Endodermal cell (in vitro differentiated cells): ENCODE data around the gene PTPRN2. TPM values are rescaled to one million over a fixed set of nuclear protein-coding genes. Genes with fewer than 3 reads are reported as not detected.

Experiments
- DNase-seq: peaks from one replicate; pipeline ENCODE4 v3.0.0-alpha.2; 2017
- H3K27ac ChIP-seq: 2 replicates; pipeline ENCODE4 v1.5.1; 2013; ENCODE audit warnings: mild to moderate bottlenecking, low read depth, low read length, moderate library complexity
- H3K27me3 ChIP-seq: 2 replicates; pipeline ENCODE4 v1.6.1; 2013; ENCODE audit warnings: mild to moderate bottlenecking, low read length, moderate library complexity; ENCODE audit not compliant: insufficient read depth, control insufficient read depth, poor library complexity, severe bottlenecking
- H3K36me3 ChIP-seq: 2 replicates; pipeline ENCODE4 v1.7.0; 2013; ENCODE audit warnings: mild to moderate bottlenecking, low read length, moderate library complexity; ENCODE audit not compliant: control insufficient read depth, insufficient read depth
- H3K4me1 ChIP-seq: one replicate; pipeline ENCODE4 v1.7.0; 2013; ENCODE audit warnings: low read length; ENCODE audit not compliant: control insufficient read depth, insufficient read depth
- H3K4me3 ChIP-seq: 2 replicates; pipeline ENCODE4 v1.5.1; 2013; ENCODE audit warnings: mild to moderate bottlenecking, low read length, moderate library complexity
- H3K9ac ChIP-seq: 2 replicates; pipeline ENCODE4 v1.6.1; 2013; ENCODE audit warnings: mild to moderate bottlenecking, low read length, moderate library complexity; ENCODE audit not compliant: poor library complexity, severe bottlenecking; ENCODE audit errors: extremely low read depth
- H3K9me3 ChIP-seq: 2 replicates; pipeline ENCODE4 v1.6.1; 2013; ENCODE audit warnings: mild to moderate bottlenecking, low read length, moderate library complexity; ENCODE audit not compliant: control insufficient read depth
- H3K27ac Mint-ChIP-seq: 2 replicates; pipeline ENCODE4 v1.8.0; 2020; ENCODE audit warnings: mixed read lengths
- H3K27me3 Mint-ChIP-seq: 2 replicates; pipeline ENCODE4 v1.8.0; 2021; ENCODE audit warnings: mild to moderate bottlenecking, mixed read lengths; ENCODE audit not compliant: insufficient read depth
- H3K36me3 Mint-ChIP-seq: 2 replicates; pipeline ENCODE4 v1.8.0; 2020; ENCODE audit warnings: low read depth, mixed read lengths
- H3K4me1 Mint-ChIP-seq: 2 replicates; pipeline ENCODE4 v1.8.0; 2020; ENCODE audit warnings: mixed read lengths
- H3K4me3 Mint-ChIP-seq: 2 replicates; pipeline ENCODE4 v1.8.0; 2020; ENCODE audit warnings: mild to moderate bottlenecking, moderate library complexity, mixed read lengths
- H3K9me3 Mint-ChIP-seq: 2 replicates; pipeline ENCODE4 v1.8.0; 2020; ENCODE audit warnings: mild to moderate bottlenecking, mixed read lengths
- WGBS, 2 experiments: methylation state at CpG; one replicate each; pipeline versions ENCODE4 v1.1.5 to v1.1.7; 2013; ENCODE audit warnings: missing lambda C conversion rate in 2 of 2, mixed read lengths in 1 of 2; ENCODE audit not compliant: insufficient coverage in 1 of 2, insufficient read length in 1 of 2; 5-methylcytosine and 5-hydroxymethylcytosine counted together
- total RNA-seq, 2 donors: library from RNA; stranded (reverse); fragmentation: NEBNext Ultra II Directional in 1 of 2; extraction: Animal tissue kit (Norgen Biotek cat#: 25700) in 1 of 2; gene quantifications; 2 replicates in 1 of 2; 3 replicates in 1 of 2; pipeline ENCODE4 v1.2.1, GENCODE V29; 2021
- TF ChIP-seq, protein P1 (sequence below): fragments of 200-600 bp; sonication (generic); conservative IDR thresholded peaks from 2 replicates; pipeline ENCODE4 v1.5.0; 2021; ENCODE audit warnings: antibody characterized with exemption, mild to moderate bottlenecking

PTPRN2 gene
- total RNA-seq, 2 donors from 2014 or later: 0.69 to 1.2 TPM

DNA sequence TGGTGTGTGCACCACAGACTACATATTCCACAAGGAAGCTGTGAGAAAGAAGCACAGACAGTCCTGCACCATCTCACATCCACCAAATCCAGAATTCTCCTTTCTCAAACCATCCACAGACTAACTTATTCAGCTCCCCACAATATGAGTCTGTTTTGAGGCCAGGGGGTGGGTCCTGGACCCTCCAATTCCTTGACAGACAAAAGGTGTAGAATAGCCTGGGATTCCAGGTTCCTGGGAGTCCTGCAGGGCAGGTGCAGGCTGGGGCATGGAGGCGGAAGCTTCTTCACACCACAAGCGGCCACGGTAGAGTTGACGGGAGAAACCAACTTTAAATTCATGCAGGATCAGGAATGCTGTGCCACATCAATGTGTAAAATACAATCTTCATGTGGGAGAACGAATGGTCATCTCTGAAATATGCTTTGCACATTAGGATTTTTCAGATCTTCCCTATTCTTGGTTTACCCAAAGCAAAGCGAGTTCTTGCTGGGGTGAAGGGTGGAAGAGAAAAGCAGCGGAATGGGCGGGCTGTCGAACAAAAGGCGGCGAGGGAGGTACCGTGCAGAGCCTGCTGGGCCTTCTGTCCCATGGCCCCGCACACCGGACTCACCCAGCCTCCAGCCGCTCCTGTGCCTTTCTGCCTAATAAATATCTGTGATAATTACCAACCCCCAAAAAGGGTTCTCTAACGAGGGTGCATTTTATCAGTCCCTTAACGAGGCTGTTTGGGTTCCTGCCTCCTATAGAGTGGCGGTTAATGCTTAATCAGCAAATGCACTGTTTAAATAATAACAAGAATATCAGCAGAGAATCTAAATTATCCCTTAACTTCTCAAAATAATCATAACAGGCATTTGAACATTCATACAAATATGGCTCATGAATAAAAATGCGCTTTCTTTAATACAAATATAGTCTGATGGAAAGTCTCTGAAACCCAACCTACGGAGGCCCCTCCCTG, 736.9 kb downstream of the PTPRN2 start:
- no peaks in the 10 kb centered on the region for H3K4me1 ChIP-seq
- DNase-seq: no peak
- Mint-ChIP-seq H3K36me3 (no peaks in the 10 kb centered on the region), H3K27ac (no peak overlapping the region), H3K27me3 (peaks cover 4% of the 10 kb centered on the region), H3K9me3 (peaks cover 2% of the 10 kb centered on the region), H3K4me3 (peak overlapping the region; percentile 41), H3K4me1 (peaks cover 18% of the 10 kb centered on the region)
- H3K9ac ChIP-seq: no peak overlapping the region
- H3K36me3 ChIP-seq: no peaks in the 10 kb centered on the region
- TF ChIP-seq, protein P1, sequence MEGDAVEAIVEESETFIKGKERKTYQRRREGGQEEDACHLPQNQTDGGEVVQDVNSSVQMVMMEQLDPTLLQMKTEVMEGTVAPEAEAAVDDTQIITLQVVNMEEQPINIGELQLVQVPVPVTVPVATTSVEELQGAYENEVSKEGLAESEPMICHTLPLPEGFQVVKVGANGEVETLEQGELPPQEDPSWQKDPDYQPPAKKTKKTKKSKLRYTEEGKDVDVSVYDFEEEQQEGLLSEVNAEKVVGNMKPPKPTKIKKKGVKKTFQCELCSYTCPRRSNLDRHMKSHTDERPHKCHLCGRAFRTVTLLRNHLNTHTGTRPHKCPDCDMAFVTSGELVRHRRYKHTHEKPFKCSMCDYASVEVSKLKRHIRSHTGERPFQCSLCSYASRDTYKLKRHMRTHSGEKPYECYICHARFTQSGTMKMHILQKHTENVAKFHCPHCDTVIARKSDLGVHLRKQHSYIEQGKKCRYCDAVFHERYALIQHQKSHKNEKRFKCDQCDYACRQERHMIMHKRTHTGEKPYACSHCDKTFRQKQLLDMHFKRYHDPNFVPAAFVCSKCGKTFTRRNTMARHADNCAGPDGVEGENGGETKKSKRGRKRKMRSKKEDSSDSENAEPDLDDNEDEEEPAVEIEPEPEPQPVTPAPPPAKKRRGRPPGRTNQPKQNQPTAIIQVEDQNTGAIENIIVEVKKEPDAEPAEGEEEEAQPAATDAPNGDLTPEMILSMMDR: no peak
- peaks cover 52% of the 10 kb centered on the region for H3K9me3 ChIP-seq
- H3K27ac ChIP-seq: no peak overlapping the region
- no peak overlapping the region for H3K4me3 ChIP-seq
- 78 to 79% methylated on average over 15 to 20 of the region's 20 CpGs for WGBS, 2 experiments
- H3K27me3 ChIP-seq: no peaks in the 10 kb centered on the region

GRCh38 chr7:157849726-157850125, 737.9 kb downstream of the PTPRN2 start:
- H3K27me3 Mint-ChIP-seq: peaks cover 4% of the 10 kb centered on the region
- Histone ChIP-seq H3K4me3 (no peak overlapping the region), H3K9me3 (peaks cover 61% of the 10 kb centered on the region), H3K27ac (no peak overlapping the region), H3K9ac (no peak overlapping the region), H3K36me3 (no peaks in the 10 kb centered on the region), H3K4me1 (no peaks in the 10 kb centered on the region), H3K27me3 (no peaks in the 10 kb centered on the region)
- TF ChIP-seq, protein P1: no peak
- no peak overlapping the region for H3K27ac Mint-ChIP-seq
- H3K9me3 Mint-ChIP-seq: peaks cover 2% of the 10 kb centered on the region
- no peak for DNase-seq
- peaks cover 23% of the 10 kb centered on the region for H3K4me1 Mint-ChIP-seq
- WGBS, 2 experiments: 68 to 97% methylated on average over 5 to 10 of the region's 10 CpGs
- H3K36me3 Mint-ChIP-seq: no peaks in the 10 kb centered on the region
- H3K4me3 Mint-ChIP-seq: no peak overlapping the region

- peaks cover 62% of the 10 kb centered on the region for H3K9me3 ChIP-seq
- no peak overlapping the region for H3K27ac ChIP-seq
- Mint-ChIP-seq H3K36me3 (no peaks in the 10 kb centered on the region), H3K4me3 (no peak overlapping the region), H3K27ac (no peak overlapping the region), H3K27me3 (peaks cover 4% of the 10 kb centered on the region), H3K4me1 (peaks cover 23% of the 10 kb centered on the region), H3K9me3 (peaks cover 2% of the 10 kb centered on the region)
- no peaks in the 10 kb centered on the region for H3K36me3 ChIP-seq
- H3K9ac ChIP-seq: no peak overlapping the region
- WGBS, 2 experiments: 75% methylated on average over 5 to 6 of the region's 6 CpGs
- DNase-seq: no peak
- H3K4me3 ChIP-seq: no peak overlapping the region
- H3K4me1 ChIP-seq: no peaks in the 10 kb centered on the region
- TF ChIP-seq, protein P1: no peak
- no peaks in the 10 kb centered on the region for H3K27me3 ChIP-seq
Observed at GRCh38 chr7:157849341-157849596, 738.4 kb downstream of the PTPRN2 start.
